GDM1 (cell line): Measurements from ENCODE around the gene FAM25G.
"Not testable (repeated sequence)": the region's sequence is repeated elsewhere in the genome, so short reads cannot be mapped to it uniquely, and the experiment has no call there.

Source experiments
- DNase-seq: peaks from one replicate; lab custom pipeline; 2025; lab: John Stamatoyannopoulos, UW

FAM25G gene

GRCh38 chr10:47491600-47491999 is at the start of gene FAM25G:
TSS of gene FAM25G (minus strand) at chr10:47491700. CDS start at chr10:47491674, 26 bp downstream.
- DNase-seq = not testable (repeated sequence)

- not testable (repeated sequence) for DNase-seq
These were observed 44.9 kb upstream of the FAM25G start for GRCh38 chr10:47536430-47536829.

GRCh38 chr10:47523475-47523874 is 32.0 kb upstream of the FAM25G start, which contains the start of gene AGAP9:
TSS of gene AGAP9 (minus strand) at chr10:47523638. CDS start at chr10:47523526, 112 bp downstream.
- DNase-seq = not testable (repeated sequence)

GRCh38 chr10:47502313-47502712 is 10.8 kb upstream of the FAM25G start:
- not testable (repeated sequence) for DNase-seq

- DNase-seq = not testable (repeated sequence)
These were observed 2.7 kb upstream of the FAM25G start for GRCh38 chr10:47494226-47494625.

- DNase-seq = not testable (repeated sequence)
These were observed 1.9 kb downstream of the FAM25G start for GRCh38 chr10:47489630-47490029.

GRCh38 chr10:47485943-47486342 is 5.6 kb downstream of the FAM25G start:
- DNase-seq = not testable (repeated sequence)

GRCh38 chr10:47484786-47485185 is 6.7 kb downstream of the FAM25G start:
- DNase-seq = not testable (repeated sequence)

- not testable (repeated sequence) for DNase-seq
These were observed 7.6 kb downstream of the FAM25G start, which contains the start of gene ANXA8 for GRCh38 chr10:47483923-47484322. TSS of gene ANXA8 (minus strand) at chr10:47484115. CDS start at chr10:47483933, 182 bp downstream.

GRCh38 chr10:47482367-47482766 is 9.1 kb downstream of the FAM25G start:
- not testable (repeated sequence) for DNase-seq

- DNase-seq = not testable (repeated sequence)
These were observed 9.7 kb downstream of the FAM25G start for GRCh38 chr10:47481768-47482181.

GRCh38 chr10:47481182-47481766 is 10.2 kb downstream of the FAM25G start:
- not testable (repeated sequence) for DNase-seq

GRCh38 chr10:47480133-47480532 is 11.4 kb downstream of the FAM25G start:
- not testable (repeated sequence) for DNase-seq

GRCh38 chr10:47478114-47478513 is 13.4 kb downstream of the FAM25G start:
- not testable (repeated sequence) for DNase-seq

GRCh38 chr10:47477078-47477477 is 14.4 kb downstream of the FAM25G start:
- not testable (repeated sequence) for DNase-seq

- not testable (repeated sequence) for DNase-seq
These were observed 16.4 kb downstream of the FAM25G start for GRCh38 chr10:47475101-47475500.

- DNase-seq = not testable (repeated sequence)
These were observed 18.0 kb downstream of the FAM25G start for GRCh38 chr10:47473516-47473915.

- not testable (repeated sequence) for DNase-seq
These were observed 18.9 kb downstream of the FAM25G start for GRCh38 chr10:47472647-47473046.

- not testable (repeated sequence) for DNase-seq
These were observed 19.4 kb downstream of the FAM25G start for GRCh38 chr10:47472072-47472471.

GRCh38 chr10:47468731-47469528 is 22.6 kb downstream of the FAM25G start:
- not testable (repeated sequence) for DNase-seq

GRCh38 chr10:47467957-47468356 is 23.5 kb downstream of the FAM25G start:
- not testable (repeated sequence) for DNase-seq

GRCh38 chr10:47467458-47467857 is 24.0 kb downstream of the FAM25G start:
- DNase-seq = not testable (repeated sequence)
